CD8-positive, alpha-beta memory T cell (primary cell): Measurements from ENCODE around the gene RRP7A. TPM values are rescaled to one million over a fixed set of nuclear protein-coding genes. Genes with fewer than 3 reads are reported as not detected.
A peak's percentile ranks its signal among the peaks of the same experiment; 100 is the strongest.
"Not testable (repeated sequence)": the region's sequence is repeated elsewhere in the genome, so short reads cannot be mapped to it uniquely, and the experiment has no call there.

Experiments used
- CTCF ChIA-PET: fragments of 350-600 bp; sonication (Branson Sonifier 250); formaldehyde crosslinking; loops from one replicate; lab custom pipeline; 2021; ENCODE audit warnings: antibody characterized with exemption; lab: Charles Lee
- POLR2A ChIA-PET: fragments of 350-600 bp; sonication (Branson Sonifier 250); formaldehyde crosslinking; loops from one replicate; lab custom pipeline; 2021; ENCODE audit warnings: antibody characterized with exemption; lab: Charles Lee
- DNase-seq, 5 donors: peaks; one replicate each; pipeline versions ENCODE4 v3.0.0 to v3.0.0-alpha.2; 2020 to 2022; ENCODE audit warnings: mixed read lengths in 1 of 5
- H3K27ac ChIP-seq: one replicate; pipeline ENCODE4 v1.7.0; 2013; ENCODE audit warnings: low read depth, mild to moderate bottlenecking, low read length, moderate library complexity
- H3K27me3 ChIP-seq: 2 replicates; pipeline ENCODE4 v1.7.0; 2013; ENCODE audit warnings: low read length, mild to moderate bottlenecking; ENCODE audit not compliant: insufficient read depth, poor library complexity, severe bottlenecking
- H3K36me3 ChIP-seq: 2 replicates; pipeline ENCODE4 v1.7.0; 2013; ENCODE audit warnings: mild to moderate bottlenecking, low read length, moderate library complexity; ENCODE audit not compliant: insufficient read depth
- H3K4me1 ChIP-seq: 2 replicates; pipeline ENCODE4 v1.7.0; 2013; ENCODE audit warnings: mild to moderate bottlenecking, low read length, moderate library complexity; ENCODE audit not compliant: insufficient read depth
- H3K4me3 ChIP-seq: 2 replicates; pipeline ENCODE4 v1.7.0; 2013; ENCODE audit warnings: mild to moderate bottlenecking, low read length
- H3K9me3 ChIP-seq: 2 replicates; pipeline ENCODE4 v1.7.0; 2013; ENCODE audit warnings: mild to moderate bottlenecking, low read length
- H3K27ac Mint-ChIP-seq, 8 donors: one replicate each; pipeline ENCODE4 v1.8.0; 2020 to 2021; ENCODE audit warnings: mixed read lengths in 8 of 8, mild to moderate bottlenecking in 6 of 8, inconsistent platforms in 3 of 8, moderate library complexity in 3 of 8
- H3K27me3 Mint-ChIP-seq, 2 donors: one replicate each; pipeline ENCODE4 v1.8.0; 2020 to 2021; ENCODE audit warnings: mixed read lengths in 2 of 2, mild to moderate bottlenecking in 1 of 2, moderate library complexity in 1 of 2
- H3K36me3 Mint-ChIP-seq, 3 donors: one replicate each; pipeline ENCODE4 v1.8.0; 2020 to 2021; ENCODE audit warnings: mixed read lengths in 3 of 3, inconsistent platforms in 1 of 3, mild to moderate bottlenecking in 1 of 3
- H3K4me1 Mint-ChIP-seq, 3 donors: one replicate each; pipeline ENCODE4 v1.8.0; 2020 to 2021; ENCODE audit warnings: mixed read lengths in 3 of 3, inconsistent platforms in 1 of 3, mild to moderate bottlenecking in 1 of 3
- H3K4me3 Mint-ChIP-seq, 7 donors: one replicate each; pipeline ENCODE4 v1.8.0; 2020 to 2021; ENCODE audit warnings: mixed read lengths in 7 of 7, mild to moderate bottlenecking in 6 of 7, moderate library complexity in 4 of 7, inconsistent platforms in 2 of 7
- H3K9me3 Mint-ChIP-seq, 5 donors: one replicate each; pipeline ENCODE4 v1.8.0; 2020 to 2022; ENCODE audit warnings: mixed read lengths in 5 of 5, mild to moderate bottlenecking in 3 of 5, moderate library complexity in 2 of 5, inconsistent platforms in 1 of 5
- polyA plus RNA-seq: library from polyadenylated mRNA; unstranded; fragments of 300-500 nt; fragmentation: Illumina TruSeq; gene quantifications from one replicate; pipeline ENCODE4 v1.2.3, GENCODE V29; 2021
- total RNA-seq, 2 experiments: library from RNA; stranded (reverse); gene quantifications; one replicate each; pipeline ENCODE4 v1.2.3, GENCODE V29; 2021

RRP7A gene
- total and polyA plus RNA-seq, 3 experiments from 2014 or later, result 62.5 to 175 (median 173) TPM

- CTCF ChIA-PET, result no interaction called here
- Histone ChIP-seq H3K36me3 (peaks cover 13% of the 10 kb centered on the region), H3K27ac (no peak overlapping the region), H3K4me3 (no peak overlapping the region), H3K27me3 (no peaks in the 10 kb centered on the region), H3K4me1 (peaks cover 17% of the 10 kb centered on the region), H3K9me3 (no peaks in the 10 kb centered on the region)
- peak overlapping the region in 1 of 8 donors; percentile 64 for H3K27ac Mint-ChIP-seq
- no peak for DNase-seq
- POLR2A ChIA-PET, result no interaction called here
- H3K4me1 Mint-ChIP-seq, result peaks cover 10 to 17% (median 11%) of the 10 kb centered on the region in 3 donors
- H3K4me3 Mint-ChIP-seq, result no peak overlapping the region
- H3K27me3 Mint-ChIP-seq, result peaks cover 0 to 2% of the 10 kb centered on the region in 2 donors
- peaks cover 0 to 45% (median 0%) of the 10 kb centered on the region in 3 donors for H3K36me3 Mint-ChIP-seq
- no peaks in the 10 kb centered on the region for H3K9me3 Mint-ChIP-seq
Measured at GRCh38 chr22:42515896-42516295, 3.7 kb downstream of the RRP7A start.

- H3K27me3 ChIP-seq, POLR2A ChIA-PET, H3K27me3 Mint-ChIP-seq, H3K4me3 Mint-ChIP-seq, H3K9me3 ChIP-seq, H3K9me3 Mint-ChIP-seq, H3K4me3 ChIP-seq, H3K27ac ChIP-seq, CTCF ChIA-PET, H3K27ac Mint-ChIP-seq, DNase-seq: not testable (repeated sequence)
- Histone ChIP-seq H3K36me3 (peaks cover 13% of the 10 kb centered on the region), H3K4me1 (peaks cover 17% of the 10 kb centered on the region)
- Mint-ChIP-seq H3K4me1 (peaks cover 10 to 16% (median 11%) of the 10 kb centered on the region in 3 donors), H3K36me3 (peaks cover 0 to 49% (median 0%) of the 10 kb centered on the region in 3 donors)
Measured at GRCh38 chr22:42515304-42515703, 4.3 kb downstream of the RRP7A start.

GRCh38 chr22:42514331-42514730, 5.3 kb downstream of the RRP7A start:
- H3K36me3 Mint-ChIP-seq, result peaks cover 0 to 49% (median 0%) of the 10 kb centered on the region in 3 donors
- H3K4me1 Mint-ChIP-seq, CTCF ChIA-PET, H3K27ac Mint-ChIP-seq, H3K4me3 ChIP-seq, H3K27me3 ChIP-seq, POLR2A ChIA-PET, H3K9me3 ChIP-seq, H3K27ac ChIP-seq, DNase-seq, H3K27me3 Mint-ChIP-seq, H3K9me3 Mint-ChIP-seq: not testable (repeated sequence)
- H3K4me1 ChIP-seq, result peaks cover 12% of the 10 kb centered on the region
- peaks cover 13% of the 10 kb centered on the region for H3K36me3 ChIP-seq
- peak overlapping the region in 1 of 7 donors; percentile 44 for H3K4me3 Mint-ChIP-seq

- H3K27ac ChIP-seq, H3K4me1 ChIP-seq, CTCF ChIA-PET, H3K27me3 Mint-ChIP-seq, H3K9me3 Mint-ChIP-seq, H3K4me3 ChIP-seq, H3K27me3 ChIP-seq, DNase-seq, H3K4me1 Mint-ChIP-seq, H3K9me3 ChIP-seq: not testable (repeated sequence)
- peak overlapping the region in 1 of 8 donors; percentile 66 for H3K27ac Mint-ChIP-seq
- H3K36me3 ChIP-seq, result peaks cover 13% of the 10 kb centered on the region
- peaks cover 0 to 40% (median 0%) of the 10 kb centered on the region in 3 donors for H3K36me3 Mint-ChIP-seq
- POLR2A ChIA-PET, result interaction anchor here (0.6 kb wide), 1 partner anchor 493 kb away, joined by 4 read pairs; no protein-coding TSS in a partner anchor
- peak overlapping the region in 2 of 7 donors; percentile 34 to 42 for H3K4me3 Mint-ChIP-seq
Measured at GRCh38 chr22:42512273-42512990, 7.2 kb downstream of the RRP7A start.

GRCh38 chr22:42511401-42511891, 8.2 kb downstream of the RRP7A start:
- Histone ChIP-seq H3K9me3 (no peaks in the 10 kb centered on the region), H3K4me3 (no peak overlapping the region), H3K4me1 (no peaks in the 10 kb centered on the region), H3K27me3 (no peaks in the 10 kb centered on the region), H3K27ac (no peak overlapping the region), H3K36me3 (peaks cover 8% of the 10 kb centered on the region)
- peaks cover 0 to 2% (median 0%) of the 10 kb centered on the region in 3 donors for H3K4me1 Mint-ChIP-seq
- H3K4me3 Mint-ChIP-seq, result no peak overlapping the region
- peak overlapping the region in 4 of 8 donors; percentile 7 to 67 (median 36) for H3K27ac Mint-ChIP-seq
- DNase-seq, result no peak
- H3K27me3 Mint-ChIP-seq, result no peaks in the 10 kb centered on the region
- peaks cover 0 to 33% (median 0%) of the 10 kb centered on the region in 3 donors for H3K36me3 Mint-ChIP-seq
- no peaks in the 10 kb centered on the region for H3K9me3 Mint-ChIP-seq
- ChIA-PET CTCF (no interaction called here), POLR2A (no interaction called here)

- Mint-ChIP-seq H3K27ac (peak overlapping the region in 3 of 8 donors; percentile 21 to 43 (median 29)), H3K4me1 (peaks cover 0 to 2% (median 0%) of the 10 kb centered on the region in 3 donors), H3K9me3 (no peaks in the 10 kb centered on the region), H3K4me3 (no peak overlapping the region), H3K36me3 (peaks cover 0 to 22% (median 0%) of the 10 kb centered on the region in 3 donors), H3K27me3 (no peaks in the 10 kb centered on the region)
- no peak overlapping the region for H3K4me3 ChIP-seq
- H3K9me3 ChIP-seq, result no peaks in the 10 kb centered on the region
- CTCF ChIA-PET, result no interaction called here
- no peaks in the 10 kb centered on the region for H3K4me1 ChIP-seq
- no peak for DNase-seq
- H3K27me3 ChIP-seq, result no peaks in the 10 kb centered on the region
- POLR2A ChIA-PET, result interaction anchor here (0.7 kb wide), 1 partner anchor 338 kb away, joined by 3 read pairs; no protein-coding TSS in a partner anchor
- H3K36me3 ChIP-seq, result no peaks in the 10 kb centered on the region
- H3K27ac ChIP-seq, result no peak overlapping the region
Measured at GRCh38 chr22:42509548-42509947, 10.0 kb downstream of the RRP7A start.

- H3K9me3 ChIP-seq, H3K4me3 Mint-ChIP-seq, H3K4me3 ChIP-seq, H3K36me3 ChIP-seq, H3K27me3 ChIP-seq, H3K27me3 Mint-ChIP-seq, DNase-seq, POLR2A ChIA-PET, H3K4me1 ChIP-seq, H3K27ac ChIP-seq, H3K9me3 Mint-ChIP-seq, CTCF ChIA-PET, H3K4me1 Mint-ChIP-seq: not testable (repeated sequence)
- peaks cover 0 to 16% (median 0%) of the 10 kb centered on the region in 3 donors for H3K36me3 Mint-ChIP-seq
- peak overlapping the region in 3 of 8 donors; percentile 24 to 64 (median 30) for H3K27ac Mint-ChIP-seq
Measured at GRCh38 chr22:42508975-42509364, 10.6 kb downstream of the RRP7A start.

GRCh38 chr22:42508327-42508974, 11.1 kb downstream of the RRP7A start:
- H3K27me3 Mint-ChIP-seq, DNase-seq, H3K27ac ChIP-seq, H3K4me3 Mint-ChIP-seq, CTCF ChIA-PET, H3K9me3 Mint-ChIP-seq, H3K36me3 ChIP-seq, H3K4me1 Mint-ChIP-seq, H3K27me3 ChIP-seq, H3K4me3 ChIP-seq, H3K4me1 ChIP-seq, H3K9me3 ChIP-seq: not testable (repeated sequence)
- POLR2A ChIA-PET, result interaction anchor here (0.6 to 0.7 kb wide), 3 partner anchors 8 to 1009 kb away, joined by 4 to 6 read pairs (median 5); no protein-coding TSS in a partner anchor
- peak overlapping the region in 2 of 8 donors; percentile 30 to 75 for H3K27ac Mint-ChIP-seq
- peaks cover 0 to 14% (median 0%) of the 10 kb centered on the region in 3 donors for H3K36me3 Mint-ChIP-seq
